ENCODE results near the gene ANO6. TPM values are rescaled to one million over a fixed set of nuclear protein-coding genes. Genes with fewer than 3 reads are reported as not detected.

ANO6 gene
- total and polyA plus RNA-seq, 2 of the 4 experiments (the other 2 are of a cell fraction): 21.6 to 41.0 TPM

DNA sequence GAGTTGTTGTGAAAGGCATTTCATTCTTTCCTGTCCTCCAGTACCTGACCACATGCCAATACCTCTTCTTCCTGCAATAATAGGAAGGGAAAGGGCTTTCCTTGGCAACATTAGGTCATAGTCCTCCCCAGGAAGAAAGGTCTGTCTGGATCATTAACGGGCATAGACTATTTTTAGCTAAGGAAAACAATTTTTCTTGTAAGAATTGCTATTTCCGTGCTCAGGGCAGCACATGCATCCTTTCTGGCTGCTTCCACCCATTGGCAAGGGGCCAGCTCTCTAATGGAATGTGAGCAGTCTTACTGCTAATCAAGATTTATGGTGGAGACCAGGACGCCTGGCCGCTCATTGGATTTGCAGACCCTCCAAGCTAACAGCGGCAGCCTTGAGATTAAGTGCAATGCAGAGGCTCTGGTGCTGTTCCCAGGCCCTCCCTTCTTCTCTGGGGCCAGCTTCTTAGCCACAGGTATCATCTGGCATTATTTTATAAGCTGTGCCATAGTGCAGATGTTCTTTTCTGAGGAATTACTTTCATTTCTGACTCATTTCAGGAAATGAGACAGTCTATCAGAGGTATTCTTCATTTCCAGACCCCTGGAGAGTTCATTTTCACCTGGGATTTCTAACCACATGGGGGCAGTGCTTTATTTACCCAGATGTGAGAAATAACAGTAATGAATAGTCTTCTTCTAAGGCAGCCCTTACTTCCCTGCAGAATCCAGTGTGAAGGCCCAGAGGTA is 52.9 kb downstream of the ANO6 start:
- H3K23ac ChIP-seq (ENCODE audit: low read depth, low read length): no peak overlapping the region
- peak overlapping the region; percentile 29 for H2AK9ac ChIP-seq (replicated peaks; ENCODE audit: low read depth, low read length, poor library complexity)
- H3K36me3 ChIP-seq (ENCODE audit: control insufficient read depth, insufficient read depth, low read length): no peaks in the 10 kb centered on the region
- ChIA-PET POLR2A (ENCODE audit: unreplicated experiment) (no interaction called here), CTCF (interaction anchor here (0.6 to 2.1 kb wide), 10 partner anchors 9 to 119 kb away, joined by 3 to 7 read pairs (median 3); no protein-coding TSS in a partner anchor)
- no CpG with 5 or more reads among the region's 5 CpGs for WGBS, 2 experiments (ENCODE audit: extremely low coverage in 2 of 2, insufficient read length in 1 of 2)
- H2BK15ac ChIP-seq (ENCODE audit: low read depth, low read length): peak overlapping the region; percentile 53; the same call in 1 of the 3 replicates
- in situ Hi-C loops (cut with MboI; ENCODE audit: low sequenced_read_pairs) (no loop called here), intact Hi-C loops (cut with micrococcal nuclease) (loop anchor here (2.0 kb wide), 2 partner anchors 52 to 120 kb away; partner anchors contain the start of gene ANO6), dilution Hi-C loops (cut with HindIII; ENCODE audit: low sequenced_read_pairs, unreplicated experiment) (no loop called here)
- peaks cover 9% of the 10 kb centered on the region for H3K4me1 ChIP-seq (ENCODE audit: control insufficient read depth, insufficient read depth, low read length)
- peak overlapping the region; percentile 61; the same call in 1 of the 2 replicates for H3K4ac ChIP-seq (ENCODE audit: low read depth, low read length)
- no TSS peak for BruUV-seq (replicated peaks)
- no peak for TF ChIP-seq RCOR1 (IDR thresholded peaks at IDR 0.05; ENCODE audit: insufficient replicate concordance, low read length)
- no peak for TF ChIP-seq RFX5 (IDR thresholded peaks at IDR 0.05; ENCODE audit: low read depth, low read length)
- TF ChIP-seq, protein P1, sequence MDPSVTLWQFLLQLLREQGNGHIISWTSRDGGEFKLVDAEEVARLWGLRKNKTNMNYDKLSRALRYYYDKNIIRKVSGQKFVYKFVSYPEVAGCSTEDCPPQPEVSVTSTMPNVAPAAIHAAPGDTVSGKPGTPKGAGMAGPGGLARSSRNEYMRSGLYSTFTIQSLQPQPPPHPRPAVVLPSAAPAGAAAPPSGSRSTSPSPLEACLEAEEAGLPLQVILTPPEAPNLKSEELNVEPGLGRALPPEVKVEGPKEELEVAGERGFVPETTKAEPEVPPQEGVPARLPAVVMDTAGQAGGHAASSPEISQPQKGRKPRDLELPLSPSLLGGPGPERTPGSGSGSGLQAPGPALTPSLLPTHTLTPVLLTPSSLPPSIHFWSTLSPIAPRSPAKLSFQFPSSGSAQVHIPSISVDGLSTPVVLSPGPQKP (IDR thresholded peaks at IDR 0.05; ENCODE audit: borderline replicate concordance, low read depth, low read length): no peak
- no peak for TF ChIP-seq MXI1 (IDR thresholded peaks at IDR 0.05; ENCODE audit: borderline replicate concordance, low read depth, low read length)
- TF ChIP-seq SMC3 (IDR thresholded peaks at IDR 0.05; ENCODE audit: low read depth, low read length): peak; percentile 57
- no peak for TF ChIP-seq MAFK (IDR thresholded peaks at IDR 0.05; ENCODE audit: low read depth, low read length)
- TF ChIP-seq CHD1 (IDR thresholded peaks at IDR 0.05; ENCODE audit: low read depth, low read length): no peak
- no peak for TF ChIP-seq MAZ (IDR thresholded peaks at IDR 0.05; ENCODE audit: borderline replicate concordance, low read depth, low read length)
- TF ChIP-seq, protein P2, sequence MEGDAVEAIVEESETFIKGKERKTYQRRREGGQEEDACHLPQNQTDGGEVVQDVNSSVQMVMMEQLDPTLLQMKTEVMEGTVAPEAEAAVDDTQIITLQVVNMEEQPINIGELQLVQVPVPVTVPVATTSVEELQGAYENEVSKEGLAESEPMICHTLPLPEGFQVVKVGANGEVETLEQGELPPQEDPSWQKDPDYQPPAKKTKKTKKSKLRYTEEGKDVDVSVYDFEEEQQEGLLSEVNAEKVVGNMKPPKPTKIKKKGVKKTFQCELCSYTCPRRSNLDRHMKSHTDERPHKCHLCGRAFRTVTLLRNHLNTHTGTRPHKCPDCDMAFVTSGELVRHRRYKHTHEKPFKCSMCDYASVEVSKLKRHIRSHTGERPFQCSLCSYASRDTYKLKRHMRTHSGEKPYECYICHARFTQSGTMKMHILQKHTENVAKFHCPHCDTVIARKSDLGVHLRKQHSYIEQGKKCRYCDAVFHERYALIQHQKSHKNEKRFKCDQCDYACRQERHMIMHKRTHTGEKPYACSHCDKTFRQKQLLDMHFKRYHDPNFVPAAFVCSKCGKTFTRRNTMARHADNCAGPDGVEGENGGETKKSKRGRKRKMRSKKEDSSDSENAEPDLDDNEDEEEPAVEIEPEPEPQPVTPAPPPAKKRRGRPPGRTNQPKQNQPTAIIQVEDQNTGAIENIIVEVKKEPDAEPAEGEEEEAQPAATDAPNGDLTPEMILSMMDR (conservative IDR thresholded peaks at IDR 0.05; ENCODE audit: low read depth, low read length): peak; percentile 61
- peak; percentile 63 for TF ChIP-seq RAD21 (IDR thresholded peaks at IDR 0.05; ENCODE audit: low read length)
- no peak for TF ChIP-seq POLR2A (IDR thresholded peaks at IDR 0.05; ENCODE audit: low read depth, low read length)
- peak; percentile 53; the same call in 1 of the 2 replicates for TF ChIP-seq BHLHE40 (IDR thresholded peaks at IDR 0.05; ENCODE audit: low read depth, low read length)
- no peak for TF ChIP-seq FOS (IDR thresholded peaks at IDR 0.05; ENCODE audit: low read depth, low read length)
- H4K20me1 ChIP-seq (ENCODE audit: insufficient read depth, low read length): peaks cover 21% of the 10 kb centered on the region; the same call in 1 of the 2 replicates
- peak overlapping the region; percentile 80; the same call in 1 of the 2 replicates for H2AK5ac ChIP-seq (ENCODE audit: low read depth, low read length)
- H3K56ac ChIP-seq (ENCODE audit: extremely low read depth, insufficient read depth, low read length): no peak overlapping the region
- H3K27ac ChIP-seq (ENCODE audit: insufficient read depth, low read length): no peak overlapping the region
- H3K27me3 ChIP-seq (ENCODE audit: control insufficient read depth, insufficient read depth, low read length): no peaks in the 10 kb centered on the region
- peak; percentile 82 for DNase-seq
- H3K9me1 ChIP-seq (ENCODE audit: insufficient read depth, low read length): peaks cover 19% of the 10 kb centered on the region
- H2BK5ac ChIP-seq (ENCODE audit: low read depth, low read length, poor library complexity, severe bottlenecking): peak overlapping the region; percentile 74
- H3K79me1 ChIP-seq (ENCODE audit: low read depth in 1 of 2, low read length in 2 of 2): peaks cover 25 to 66% of the 10 kb centered on the region in 2 experiments
- H3K18ac ChIP-seq (ENCODE audit: low read depth, low read length): no peak overlapping the region; the same call in 1 of the 2 replicates
- H4K8ac ChIP-seq (ENCODE audit: low read depth in 2 of 2, low read length in 2 of 2): peak overlapping the region in 1 of 2 experiments; percentile 26; a peak in 1 of 4 replicates
- H2BK120ac ChIP-seq (ENCODE audit: low read depth, low read length): peak overlapping the region; percentile 63
- H4K5ac ChIP-seq (ENCODE audit: low read depth, low read length): no peak overlapping the region
- peak overlapping the region; percentile 15 for H3K4me2 ChIP-seq (ENCODE audit: low read depth, low read length)
- H3K9me3 ChIP-seq (ENCODE audit: control insufficient read depth, insufficient read depth, low read length): no peaks in the 10 kb centered on the region
- H3K9ac ChIP-seq (ENCODE audit: low read depth, low read length): no peak overlapping the region
- peak overlapping the region; percentile 72 for H2BK20ac ChIP-seq (ENCODE audit: low read depth, low read length)
- H4K91ac ChIP-seq (ENCODE audit: insufficient read depth, low read depth, low read length): no peak overlapping the region; the same call in 1 of the 2 replicates
- 0 out of 2 replicates have a peak overlapping the region, but pooled peaks have one; percentile 38 for H3K14ac ChIP-seq (replicated peaks; ENCODE audit: low read depth, low read length)
- H3K4me3 ChIP-seq (ENCODE audit: insufficient read depth, low read depth, low read length): no peak overlapping the region
- H2AFZ ChIP-seq (replicated peaks; ENCODE audit: low read length, poor library complexity): peak overlapping the region; percentile 29
- peak; percentile 47 for ATAC-seq (ENCODE audit: low read depth)

Data from IMR-90 (cell line).